Omental fat pad (tissue), 4 donors: ENCODE results near the gene LALBA. TPM values are rescaled to one million over a fixed set of nuclear protein-coding genes. Genes with fewer than 3 reads are reported as not detected.

Experiments
- ATAC-seq: fragments of 150-250 bp; one replicate; pipeline ENCODE4 v1.9.1; 2016; ENCODE audit warnings: mild to moderate bottlenecking, moderate library complexity; ENCODE audit not compliant: low FRiP score
- DNase-seq: peaks from one replicate; pipeline ENCODE4 v3.0.0-alpha.2; 2019; ENCODE audit warnings: low spot score
- CTCF ChIP-seq, 3 donors: fragments of 450-650 bp; IDR thresholded peaks; one replicate each; pipeline ENCODE4 v1.5.1; 2016 to 2017; ENCODE audit warnings: antibody characterized with exemption in 3 of 3, mild to moderate bottlenecking in 3 of 3, moderate library complexity in 2 of 3
- total RNA-seq, 4 donors: library from RNA; depleted of rRNA; stranded (reverse); fragments of >200 nt; gene quantifications; one replicate each; pipeline ENCODE4 v1.1.0, GENCODE V29; 2016

LALBA gene
- total RNA-seq, result not detected

GRCh38 chr12:48569946-48570345 lies at the start of gene LALBA:
LALBA (minus strand) TSS chr12:48570046; CDS start chr12:48570020, 26 bp downstream.
- ATAC-seq (no peak), DNase-seq (no peak)
- no peak for TF ChIP-seq CTCF (IDR thresholded peaks at IDR 0.05)

- ATAC-seq (no peak), DNase-seq (peak; percentile 51)
- TF ChIP-seq CTCF (IDR thresholded peaks at IDR 0.05), result peak in 2 of 3 donors; percentile 68 to 74
These were observed 48.7 kb upstream of the LALBA start for GRCh38 chr12:48618541-48618940.

GRCh38 chr12:48615681-48616080 lies 45.8 kb upstream of the LALBA start:
- DNase-seq, result no peak
- no peak for TF ChIP-seq CTCF (IDR thresholded peaks at IDR 0.05)
- ATAC-seq, result no peak

GRCh38 chr12:48613321-48613720 lies 43.5 kb upstream of the LALBA start:
- DNase-seq (no peak), ATAC-seq (no peak)
- TF ChIP-seq CTCF (IDR thresholded peaks at IDR 0.05), result no peak

GRCh38 chr12:48602192-48602989 lies 32.5 kb upstream of the LALBA start:
- TF ChIP-seq CTCF (IDR thresholded peaks at IDR 0.05), result no peak
- ATAC-seq, result no peak
- no peak for DNase-seq

GRCh38 chr12:48601013-48601756 lies 31.3 kb upstream of the LALBA start:
- DNase-seq, result no peak
- no peak for ATAC-seq
- no peak for TF ChIP-seq CTCF (IDR thresholded peaks at IDR 0.05)
